H1 (cell line): ENCODE data around the gene SCFD1. TPM values are rescaled to one million over a fixed set of nuclear protein-coding genes. Genes with fewer than 3 reads are reported as not detected.

ENCODE experiments used
- CTCF ChIA-PET: fragments of 300-600 bp; sonication (Branson Sonifier 250); formaldehyde crosslinking; loops from one replicate; lab custom pipeline; 2021; ENCODE audit not compliant: partially characterized antibody; lab: Charles Lee
- POLR2A ChIA-PET: fragments of 300-600 bp; sonication (Branson Sonifier 250); formaldehyde crosslinking; loops from one replicate; lab custom pipeline; 2021; ENCODE audit warnings: inconsistent platforms; ENCODE audit not compliant: partially characterized antibody; lab: Charles Lee
- DNase-seq, 2 experiments: peaks; one replicate each; pipeline versions ENCODE4 v3.0.0 to v3.0.0-alpha.2; 2010 to 2022; ENCODE audit warnings: low spot score in 2 of 2, low read depth in 1 of 2, mixed read lengths in 1 of 2
- FAIRE-seq: peaks from 2 replicates; lab custom pipeline; 2011; peaks lifted over from hg19 to GRCh38; lab: Jason Lieb, UNC
- H2AFZ ChIP-seq: 2 replicates; pipeline ENCODE4 v1.8.1; 2012; ENCODE audit warnings: low read length, inconsistent platforms
- H2AK5ac ChIP-seq: 2 replicates; pipeline ENCODE4 v1.6.1; 2013; ENCODE audit warnings: low read depth, low read length
- H2BK120ac ChIP-seq: replicated peaks from 2 replicates; pipeline ENCODE3; 2013; ENCODE audit warnings: low read depth, low read length, inconsistent platforms
- H2BK12ac ChIP-seq: 2 replicates; pipeline ENCODE4 v1.6.1; 2013; ENCODE audit warnings: low read depth, low read length
- H2BK15ac ChIP-seq: 2 replicates; pipeline ENCODE4 v1.6.1; 2013; ENCODE audit warnings: low read length
- H2BK20ac ChIP-seq: 2 replicates; pipeline ENCODE4 v1.6.1; 2013; ENCODE audit warnings: low read length
- H2BK5ac ChIP-seq: 2 replicates; pipeline ENCODE4 v1.6.1; 2013; ENCODE audit warnings: low read depth, low read length
- H3K14ac ChIP-seq: 2 replicates; pipeline ENCODE4 v1.6.1; 2013; ENCODE audit warnings: inconsistent platforms; ENCODE audit not compliant: insufficient read length
- H3K18ac ChIP-seq: 2 replicates; pipeline ENCODE4 v1.6.1; 2013; ENCODE audit warnings: low read length; ENCODE audit errors: extremely low read depth
- H3K23ac ChIP-seq: 2 replicates; pipeline ENCODE4 v1.6.1; 2013; ENCODE audit warnings: inconsistent platforms; ENCODE audit not compliant: insufficient read length
- H3K23me2 ChIP-seq: 2 replicates; pipeline ENCODE4 v1.6.1; 2013; ENCODE audit warnings: low read depth, low read length
- H3K27ac ChIP-seq: 2 replicates; pipeline ENCODE4 v1.6.1; 2011; ENCODE audit warnings: low read depth, low read length, inconsistent platforms
- H3K27me3 ChIP-seq, 4 experiments: replicated peaks in 1 of 4; 1 replicate in 1 of 4; 2 replicates in 3 of 4; pipeline versions ENCODE4 v1.6.1 to v1.8.1; 2011 to 2013; ENCODE audit warnings: low read length in 3 of 4, mild to moderate bottlenecking in 3 of 4, inconsistent platforms in 2 of 4, mixed read lengths in 2 of 4, moderate library complexity in 1 of 4; ENCODE audit not compliant: control insufficient read depth in 3 of 4, insufficient read depth in 3 of 4; ENCODE audit errors: extremely low read depth in 1 of 4
- H3K36me3 ChIP-seq, 4 experiments: 2 replicates each; pipeline versions ENCODE4 v1.6.1 to v1.8.1; 2011 to 2013; ENCODE audit warnings: mild to moderate bottlenecking in 4 of 4, low read length in 3 of 4, moderate library complexity in 2 of 4, control low read depth in 1 of 4, inconsistent platforms in 1 of 4; ENCODE audit not compliant: insufficient read depth in 4 of 4, control insufficient read depth in 2 of 4
- H3K4ac ChIP-seq: replicated peaks from 2 replicates; pipeline ENCODE3; 2013; ENCODE audit warnings: low read length, low read depth, mixed read lengths, inconsistent platforms; ENCODE audit not compliant: insufficient read length
- H3K4me1 ChIP-seq, 4 experiments: replicated peaks in 1 of 4; 1 replicate in 1 of 4; 2 replicates in 3 of 4; pipeline versions ENCODE4 v1.6.1 to v1.8.1; 2011 to 2013; ENCODE audit warnings: low read length in 3 of 4, inconsistent platforms in 2 of 4, mixed read lengths in 1 of 4; ENCODE audit not compliant: insufficient read depth in 4 of 4, control insufficient read depth in 3 of 4
- H3K4me2 ChIP-seq, 2 experiments: 2 replicates each; pipeline versions ENCODE4 v1.6.1 to v1.8.1; 2011 to 2013; ENCODE audit warnings: low read depth in 2 of 2, low read length in 2 of 2, control low read depth in 1 of 2, inconsistent platforms in 1 of 2, mild to moderate bottlenecking in 1 of 2; ENCODE audit not compliant: insufficient read depth in 1 of 2
- H3K4me3 ChIP-seq, 4 experiments: fragments of 200-600, 300-600 bp in 1 of 4; sonication (generic), shearing (Covaris generic), sonication (Bioruptor Twin) in 1 of 4; 2 replicates each; pipeline versions ENCODE4 v1.5.1 to v1.8.1; 2011 to 2016; ENCODE audit warnings: low read length in 4 of 4, low read depth in 3 of 4, control low read depth in 2 of 4, inconsistent platforms in 2 of 4, mild to moderate bottlenecking in 2 of 4, mixed read lengths in 1 of 4, moderate library complexity in 1 of 4; ENCODE audit not compliant: insufficient read depth in 2 of 4; ENCODE audit errors: extremely low read depth in 1 of 4
- H3K56ac ChIP-seq: replicated peaks from 2 replicates; pipeline ENCODE3; 2013; ENCODE audit warnings: low read depth, mild to moderate bottlenecking, mixed read lengths, low read length, inconsistent platforms; ENCODE audit not compliant: insufficient read length
- H3K79me1 ChIP-seq: 2 replicates; pipeline ENCODE4 v1.6.1; 2013; ENCODE audit warnings: low read depth, low read length, control low read depth
- H3K79me2 ChIP-seq, 2 experiments: 2 replicates each; pipeline versions ENCODE4 v1.6.1 to v1.8.1; 2012 to 2013; ENCODE audit warnings: low read length in 2 of 2, mild to moderate bottlenecking in 2 of 2, inconsistent platforms in 1 of 2; ENCODE audit not compliant: insufficient read depth in 2 of 2, control insufficient read depth in 1 of 2
- H3K9ac ChIP-seq, 4 experiments: replicated peaks in 1 of 4; 1 replicate in 1 of 4; 2 replicates in 3 of 4; pipeline versions ENCODE4 v1.6.1 to v1.8.1; 2011 to 2013; ENCODE audit warnings: low read depth in 3 of 4, low read length in 3 of 4, control low read depth in 2 of 4, mild to moderate bottlenecking in 2 of 4, moderate library complexity in 2 of 4, inconsistent platforms in 1 of 4; ENCODE audit errors: extremely low read depth in 1 of 4
- H3K9me3 ChIP-seq, 2 experiments: 2 replicates each; pipeline versions ENCODE4 v1.6.1 to v1.8.1; 2012 to 2013; ENCODE audit warnings: mild to moderate bottlenecking in 2 of 2, moderate library complexity in 2 of 2, control low read depth in 1 of 2, inconsistent platforms in 1 of 2, low read depth in 1 of 2, low read length in 1 of 2, mixed read lengths in 1 of 2; ENCODE audit not compliant: insufficient read depth in 2 of 2
- H4K20me1 ChIP-seq, 2 experiments: replicated peaks in 1 of 2; 2 replicates each; pipeline versions ENCODE3 to v1.8.1; 2011 to 2013; ENCODE audit warnings: inconsistent platforms in 2 of 2, low read length in 2 of 2, mild to moderate bottlenecking in 1 of 2; ENCODE audit not compliant: insufficient read depth in 2 of 2, control insufficient read depth in 1 of 2
- H4K5ac ChIP-seq: 2 replicates; pipeline ENCODE4 v1.6.1; 2013; ENCODE audit warnings: low read length, low read depth, mixed read lengths, inconsistent platforms; ENCODE audit not compliant: insufficient read length
- H4K8ac ChIP-seq: 2 replicates; pipeline ENCODE4 v1.8.0; 2013; ENCODE audit warnings: mild to moderate bottlenecking, moderate library complexity, low read length, inconsistent platforms; ENCODE audit not compliant: insufficient read depth; ENCODE audit errors: extremely low read depth
- H4K91ac ChIP-seq: replicated peaks from 2 replicates; pipeline ENCODE3; 2013; ENCODE audit warnings: low read length, mixed read lengths, inconsistent platforms; ENCODE audit not compliant: insufficient read length
- CTCF ChIP-seq, 3 experiments: IDR thresholded peaks; 1 replicate in 2 of 3; 2 replicates in 1 of 3; pipeline versions ENCODE4 v1.5.1 to v1.6.1; 2011; ENCODE audit warnings: low read length in 3 of 3, mild to moderate bottlenecking in 3 of 3, inconsistent platforms in 2 of 3, low read depth in 1 of 3, moderate library complexity in 1 of 3; ENCODE audit not compliant: insufficient read depth in 1 of 3; ENCODE audit errors: control extremely low read depth in 1 of 3
- KDM5A ChIP-seq: fragments of 200-600 bp; IDR thresholded peaks from 2 replicates; pipeline ENCODE4 v1.7.1; 2012; ENCODE audit warnings: mild to moderate bottlenecking, low read length, inconsistent platforms, mixed read lengths
- NRF1 ChIP-seq: IDR thresholded peaks from 2 replicates; pipeline ENCODE4 v1.6.1; 2011; ENCODE audit warnings: mild to moderate bottlenecking, low read depth, low read length, improper control_type of control experiment
- RAD21 ChIP-seq, 2 experiments: IDR thresholded peaks in 1 of 2; conservative IDR thresholded peaks in 1 of 2; 2 replicates each; pipeline ENCODE4 v1.6.1; 2011; ENCODE audit warnings: low read depth in 2 of 2, low read length in 2 of 2, improper control_type of control experiment in 1 of 2, inconsistent platforms in 1 of 2, mild to moderate bottlenecking in 1 of 2, moderate library complexity in 1 of 2
- WGBS, 2 experiments: shearing (Covaris generic) in 1 of 2; methylation state at CpG; one replicate each; pipeline versions ENCODE4 v1.1.6 to v1.1.7; 2013 to 2015; ENCODE audit warnings: low lambda C conversion rate in 2 of 2, mixed read lengths in 2 of 2, inconsistent platforms in 1 of 2, low coverage in 1 of 2, missing lambda C conversion rate in 1 of 2; ENCODE audit not compliant: insufficient replicate concordance in 2 of 2, insufficient coverage in 1 of 2, insufficient read length in 1 of 2; ENCODE audit errors: extremely low coverage in 1 of 2, missing lambda C conversion rate in 1 of 2; 5-methylcytosine and 5-hydroxymethylcytosine counted together
- polyA plus RNA-seq, 7 experiments: library from polyadenylated mRNA; depleted of rRNA in 3 of 7; stranded (reverse) in 5 of 7; unstranded in 2 of 7; fragments of >200 nt in 5 of 7; fragments of 200-250 nt in 2 of 7; gene quantifications; 1 replicate in 5 of 7; 2 replicates in 1 of 7; 4 replicates in 1 of 7; pipeline versions ENCODE4 v1.2.1 to v1.2.3, GENCODE V29; 2011 to 2013; ENCODE audit warnings: missing spikeins in 2 of 7, mixed read lengths in 2 of 7
- total RNA-seq: library from RNA; stranded (reverse); fragmentation: NEBNext Ultra II Directional; extraction: Animal tissue kit (Norgen Biotek cat#: 25700); gene quantifications from 2 replicates; pipeline ENCODE4 v1.2.1, GENCODE V29; 2021

SCFD1 gene
- total and polyA plus RNA-seq, 2 of the 8 experiments (the other 6 are each of a cell fraction or from before 2014, with no cell fraction given) = 32.8 to 64.5 TPM

GRCh38 chr14:30756594-30756993 lies 134.5 kb downstream of the SCFD1 start:
- H3K9ac ChIP-seq = no peak overlapping the region
- no peaks in the 10 kb centered on the region; the same call in 1 of the 2 replicates for H3K23me2 ChIP-seq
- no peak overlapping the region for H3K4me2 ChIP-seq
- H3K4me1 ChIP-seq = no peaks in the 10 kb centered on the region
- H2BK5ac ChIP-seq = no peak overlapping the region
- no peaks in the 10 kb centered on the region for H3K36me3 ChIP-seq
- H3K79me2 ChIP-seq = no peaks in the 10 kb centered on the region
- no peak overlapping the region for H3K18ac ChIP-seq
- peak in 1 of 2 experiments; percentile 31; a peak in 1 of 4 replicates for TF ChIP-seq RAD21 (IDR thresholded peaks at IDR 0.05 in 1 of 2, conservative IDR thresholded peaks at IDR 0.05 in 1 of 2; ENCODE audit: low read depth in 2 of 2, low read length in 2 of 2)
- TF ChIP-seq KDM5A = no peak
- no peak for TF ChIP-seq NRF1
- TF ChIP-seq CTCF (IDR thresholded peaks at IDR 0.05; ENCODE audit: control extremely low read depth in 1 of 3, insufficient read depth in 1 of 3, low read depth in 1 of 3, low read length in 3 of 3) = peak in 1 of 3 experiments; percentile 11; a peak in 1 of 4 replicates
- TF ChIP-seq, all 59 proteins: peak for 2
- Histone ChIP-seq H3K4me3 (no peak overlapping the region), H3K56ac (no peak overlapping the region), H4K20me1 (no peaks in the 10 kb centered on the region), H2BK15ac (no peak overlapping the region), H3K14ac (no peak overlapping the region), H4K5ac (no peak overlapping the region), H2AFZ (no peak overlapping the region; the same call in 1 of the 2 replicates), H4K91ac (no peak overlapping the region), H2BK20ac (no peak overlapping the region), H4K8ac (no peak overlapping the region), H2BK12ac (no peak overlapping the region), H3K27ac (no peak overlapping the region), H3K27me3 (no peaks in the 10 kb centered on the region), H3K9me3 (no peaks in the 10 kb centered on the region), H2AK5ac (no peak overlapping the region), H3K23ac (no peak overlapping the region), H3K79me1 (no peaks in the 10 kb centered on the region), H3K4ac (no peak overlapping the region), H2BK120ac (no peak overlapping the region)
- POLR2A ChIA-PET = no interaction called here
- 76% methylated on average over 2 of the region's 2 CpGs; no CpG with 5 or more reads in 1 of the 2 experiments for WGBS, 2 experiments
- FAIRE-seq = no peak
- no peak for DNase-seq
- CTCF ChIA-PET = interaction anchor here (0.6 to 1.1 kb wide), 2 partner anchors 35 to 151 kb away, joined by 3 to 4 read pairs; no protein-coding TSS in a partner anchor
